Astrocyte of the spinal cord (primary cell): Measurements from ENCODE around the gene NBR1.
"Not testable (repeated sequence)": the region's sequence is repeated elsewhere in the genome, so short reads cannot be mapped to it uniquely, and the experiment has no call there.

ENCODE experiments used
- DNase-seq: peaks from one replicate; pipeline ENCODE4 v3.0.0; 2011; ENCODE audit warnings: low read depth, low spot score
- H3K4me3 ChIP-seq: 2 replicates; pipeline ENCODE4 v1.5.1; 2011; ENCODE audit warnings: low read depth, mild to moderate bottlenecking, low read length, moderate library complexity
- in situ Hi-C: cut with HindIII; loops from 2 replicates; pipeline ENCODE4 v1.10.0; 2017; ENCODE audit warnings: low sequenced_read_pairs
- TF ChIP-seq, protein P1 (sequence below): IDR thresholded peaks from 2 replicates; pipeline ENCODE4 v1.5.1; 2012; ENCODE audit warnings: low read depth, mild to moderate bottlenecking, low read length, inconsistent platforms

Gene NBR1

DNA sequence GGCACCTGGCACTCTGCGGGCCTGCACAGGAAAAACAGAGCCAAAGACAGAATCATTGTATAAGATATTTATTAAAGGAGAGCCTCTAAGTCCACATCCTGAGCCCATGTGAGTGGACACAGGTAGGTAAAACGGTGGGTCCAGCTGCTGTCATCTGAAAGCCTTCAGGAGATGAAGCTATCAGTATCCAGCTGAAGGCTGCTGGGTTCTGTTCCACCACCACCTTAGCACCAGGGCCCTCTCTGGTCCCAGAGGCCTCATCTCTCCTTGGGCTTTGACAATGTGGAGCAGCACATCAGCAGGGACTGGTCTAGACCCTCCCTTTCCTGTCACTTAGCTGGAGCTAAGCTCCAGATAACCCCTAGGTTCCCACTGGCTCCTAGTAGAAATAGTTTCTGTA is 48.0 kb downstream of the NBR1 start:
- in situ Hi-C loops, result no loop called here
- no peak for DNase-seq

DNA sequence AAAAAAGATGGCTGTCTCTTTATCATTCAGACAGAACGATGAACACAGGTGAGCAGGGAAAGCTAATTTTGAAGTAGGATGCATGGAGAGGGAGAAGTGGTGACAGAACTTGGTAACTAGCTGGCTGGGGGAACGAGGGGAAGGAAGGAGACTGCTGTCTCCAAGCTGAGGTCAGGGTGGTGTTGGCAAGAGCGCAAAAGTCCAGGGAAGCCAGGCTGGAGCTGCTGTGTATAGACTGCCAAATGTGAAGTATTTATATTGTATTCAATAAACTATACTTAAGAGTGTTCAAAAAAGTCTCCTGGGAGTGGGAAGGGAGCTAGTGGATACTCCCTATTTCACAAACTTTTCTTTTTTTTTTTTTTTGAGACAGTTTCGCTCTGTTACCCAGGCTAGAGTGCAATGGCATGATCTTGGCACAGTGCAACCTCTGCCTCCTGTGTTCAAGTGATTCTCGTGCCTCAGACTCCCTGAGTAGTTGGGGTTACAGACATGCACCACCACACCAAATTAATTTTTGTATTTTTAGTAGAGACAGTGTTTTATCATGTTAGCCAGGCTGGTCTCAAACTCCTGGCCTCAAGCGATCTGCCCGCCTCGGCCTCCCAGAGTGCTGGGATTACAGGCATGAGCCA is 48.8 kb downstream of the NBR1 start:
- TF ChIP-seq, protein P1, sequence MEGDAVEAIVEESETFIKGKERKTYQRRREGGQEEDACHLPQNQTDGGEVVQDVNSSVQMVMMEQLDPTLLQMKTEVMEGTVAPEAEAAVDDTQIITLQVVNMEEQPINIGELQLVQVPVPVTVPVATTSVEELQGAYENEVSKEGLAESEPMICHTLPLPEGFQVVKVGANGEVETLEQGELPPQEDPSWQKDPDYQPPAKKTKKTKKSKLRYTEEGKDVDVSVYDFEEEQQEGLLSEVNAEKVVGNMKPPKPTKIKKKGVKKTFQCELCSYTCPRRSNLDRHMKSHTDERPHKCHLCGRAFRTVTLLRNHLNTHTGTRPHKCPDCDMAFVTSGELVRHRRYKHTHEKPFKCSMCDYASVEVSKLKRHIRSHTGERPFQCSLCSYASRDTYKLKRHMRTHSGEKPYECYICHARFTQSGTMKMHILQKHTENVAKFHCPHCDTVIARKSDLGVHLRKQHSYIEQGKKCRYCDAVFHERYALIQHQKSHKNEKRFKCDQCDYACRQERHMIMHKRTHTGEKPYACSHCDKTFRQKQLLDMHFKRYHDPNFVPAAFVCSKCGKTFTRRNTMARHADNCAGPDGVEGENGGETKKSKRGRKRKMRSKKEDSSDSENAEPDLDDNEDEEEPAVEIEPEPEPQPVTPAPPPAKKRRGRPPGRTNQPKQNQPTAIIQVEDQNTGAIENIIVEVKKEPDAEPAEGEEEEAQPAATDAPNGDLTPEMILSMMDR, result no peak
- in situ Hi-C loops, result no loop called here
- DNase-seq, result no peak
- no peak overlapping the region for H3K4me3 ChIP-seq

More for the DNA sequence above, 48.0 kb downstream of the NBR1 start:
- TF ChIP-seq, protein P1, result no peak
- H3K4me3 ChIP-seq, result no peak overlapping the region

DNA sequence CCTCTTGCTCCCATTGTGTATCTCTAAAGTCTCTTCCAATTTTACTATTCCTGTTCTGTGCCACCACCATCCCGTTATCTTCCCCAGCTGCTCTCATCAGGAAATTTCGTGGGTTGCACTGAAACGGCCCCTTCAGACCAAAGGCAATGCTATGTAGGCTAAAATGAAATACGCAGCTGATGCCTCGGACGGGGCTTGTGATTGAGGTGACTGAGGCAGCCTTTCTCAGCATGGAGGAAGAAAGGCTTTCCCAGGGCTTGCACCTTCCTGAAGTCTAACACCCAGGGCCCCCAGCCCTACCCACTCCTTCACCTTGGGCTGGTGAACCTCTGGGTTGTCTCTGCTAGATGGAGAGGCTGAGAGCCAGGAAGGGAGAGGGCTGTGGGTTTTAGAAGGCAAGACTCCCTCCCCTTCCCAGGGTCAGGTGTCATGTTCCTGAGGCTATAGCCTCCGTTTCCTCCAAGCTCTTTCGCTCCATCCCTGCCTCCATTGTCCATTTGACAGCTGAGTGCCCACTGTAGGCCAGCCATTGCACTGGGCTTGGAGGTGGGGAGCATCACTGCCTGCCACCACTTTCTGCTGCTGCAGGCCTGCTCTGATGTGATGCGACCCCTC is 49.6 kb downstream of the NBR1 start:
- DNase-seq, result no peak
- no peak overlapping the region for H3K4me3 ChIP-seq
- in situ Hi-C loops, result no loop called here
- TF ChIP-seq, protein P1, result no peak

DNA sequence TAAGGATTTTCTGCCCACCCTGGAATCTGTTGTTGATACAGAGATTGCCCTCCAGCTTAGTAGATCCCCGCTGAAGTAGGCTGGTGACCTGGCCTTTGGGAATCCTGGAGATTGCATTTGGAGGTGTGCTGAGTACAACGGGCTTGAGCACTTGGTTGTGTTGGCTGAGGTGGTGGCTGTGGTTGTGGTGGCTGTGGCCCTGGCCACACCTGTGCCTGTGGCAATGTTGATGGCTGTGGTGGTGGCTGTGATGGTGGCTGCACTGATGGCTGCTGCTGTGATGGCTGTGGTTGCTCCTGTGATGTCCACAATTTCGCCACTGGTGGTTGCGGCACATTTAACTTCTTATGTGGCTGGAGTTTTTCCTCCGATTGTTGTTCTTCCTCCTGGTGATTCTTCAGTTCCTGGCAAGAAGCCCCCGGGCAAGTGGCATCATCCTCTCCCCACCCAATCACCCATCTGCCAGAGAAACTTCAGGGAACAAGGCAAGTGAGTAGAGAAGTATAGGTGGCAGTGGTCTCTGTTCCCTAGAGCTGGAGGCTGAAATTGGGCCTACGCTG is 53.2 kb downstream of the NBR1 start:
- DNase-seq, result no peak
- in situ Hi-C loops, result no loop called here
- TF ChIP-seq, protein P1, result no peak
- H3K4me3 ChIP-seq, result no peak overlapping the region

GRCh38 chr17:43226393-43226792 is 55.4 kb downstream of the NBR1 start:
- in situ Hi-C loops, result no loop called here
- no peak for DNase-seq
- TF ChIP-seq, protein P1, result no peak
- no peak overlapping the region for H3K4me3 ChIP-seq

GRCh38 chr17:43228020-43228782 is 57.2 kb downstream of the NBR1 start, which contains the start of gene CCDC200:
Gene CCDC200 (minus strand): TSS chr17:43228623. CDS start chr17:43228554, 69 bp downstream.
- H3K4me3 ChIP-seq, in situ Hi-C loops, DNase-seq: not testable (repeated sequence)

- H3K4me3 ChIP-seq, result not testable (repeated sequence)
These were observed 60.4 kb downstream of the NBR1 start for GRCh38 chr17:43231205-43232020.

DNA sequence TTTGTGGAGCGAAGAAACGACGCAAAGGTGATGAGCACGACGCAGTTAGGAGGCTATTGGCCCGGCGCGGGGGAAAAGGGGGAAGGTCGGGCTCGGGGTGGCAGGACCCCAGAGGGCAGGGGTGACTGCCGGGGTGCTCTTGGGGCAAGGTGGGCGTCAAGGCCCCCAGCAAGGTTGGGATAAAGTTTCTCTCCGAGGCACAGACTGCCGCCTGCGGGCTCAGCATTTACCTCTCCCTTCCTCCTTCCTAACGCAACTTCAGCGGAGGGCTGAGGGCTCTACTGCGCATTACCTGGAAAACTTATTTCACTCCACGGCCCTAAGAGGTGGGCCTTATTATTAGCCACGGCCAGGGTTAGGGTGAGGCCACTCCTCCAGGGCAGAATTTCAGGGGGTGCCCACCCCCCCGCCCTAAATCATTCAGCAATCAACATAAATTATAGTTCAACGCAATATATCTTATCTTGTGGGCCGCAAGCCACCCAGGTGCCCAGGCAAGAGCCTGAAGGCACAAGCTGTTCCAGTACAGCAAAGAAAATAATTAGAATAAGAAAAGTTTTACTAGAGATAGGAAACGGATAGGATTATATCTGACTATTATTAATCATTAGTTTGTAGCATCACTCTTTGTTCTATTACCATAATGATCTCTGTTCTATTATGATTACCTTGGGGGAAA is 61.1 kb downstream of the NBR1 start:
- H3K4me3 ChIP-seq, DNase-seq, in situ Hi-C loops: not testable (repeated sequence)

More at GRCh38 chr17:43231205-43232020, 60.4 kb downstream of the NBR1 start:
- DNase-seq, in situ Hi-C loops: not testable (repeated sequence)

DNA sequence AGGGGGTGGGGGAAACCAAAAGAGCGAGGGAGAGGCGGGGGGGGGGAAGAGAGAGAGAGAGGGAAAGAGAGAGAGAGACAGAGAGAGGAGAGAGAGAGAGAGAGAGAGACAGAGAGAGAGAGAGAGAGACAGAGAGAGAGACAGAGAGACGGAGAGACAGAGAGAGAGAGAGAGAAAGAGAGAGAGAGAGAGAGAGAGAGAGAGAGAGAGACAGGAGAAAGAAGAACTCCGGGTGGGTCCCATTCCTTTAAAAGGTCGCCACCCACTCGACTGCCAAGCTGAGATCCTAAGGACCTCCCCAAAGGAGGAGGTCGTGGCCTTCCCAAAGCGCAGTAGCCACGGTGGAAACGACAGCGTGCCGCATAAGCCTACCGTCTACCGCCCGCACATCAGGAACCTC is 62.2 kb downstream of the NBR1 start:
- H3K4me3 ChIP-seq, in situ Hi-C loops, DNase-seq: not testable (repeated sequence)

DNA sequence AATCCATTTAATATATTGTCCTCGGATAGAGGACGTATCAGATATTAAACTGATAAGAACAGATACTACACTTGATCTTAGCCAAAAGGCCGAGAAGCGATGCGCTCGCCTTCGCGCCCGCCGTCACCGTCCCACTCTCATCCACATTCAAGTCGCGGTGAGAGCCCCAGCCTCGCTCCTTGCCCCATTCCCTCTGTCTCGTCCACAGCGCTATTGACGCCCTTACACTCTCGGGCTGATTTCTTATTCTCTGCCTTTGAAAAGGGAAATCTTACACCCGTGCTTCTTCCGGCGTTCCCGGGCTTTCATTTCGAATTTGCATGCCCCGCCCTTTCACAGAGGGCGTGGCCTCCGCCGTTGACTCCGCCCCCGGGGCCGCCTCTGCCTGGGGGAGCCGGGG is 62.9 kb downstream of the NBR1 start, which contains the start of gene RNU2-1:
TSS of gene RNU2-1 (minus strand) at position 101 of the 400 bp plus-strand sequence.
- H3K4me3 ChIP-seq, DNase-seq, in situ Hi-C loops: not testable (repeated sequence)
